HepG2 (cell line): Measurements from ENCODE around the gene EEF1AKMT3. TPM values are rescaled to one million over a fixed set of nuclear protein-coding genes. Genes with fewer than 3 reads are reported as not detected.

Source experiments
- CHD4 ChIP-seq: fragments of 200-600 bp; sonication (generic); IDR thresholded peaks from 2 replicates; pipeline ENCODE4 v1.7.0; 2017; ENCODE audit warnings: mild to moderate bottlenecking, low read length, borderline replicate concordance
- DBP ChIP-seq: sonication (generic); formaldehyde crosslinking; IDR thresholded peaks from 2 replicates; pipeline ENCODE4 v1.4.0; 2020; ENCODE audit warnings: missing genetic modification reagents; ENCODE audit errors: not compliant biosample characterization
- DDIT3 ChIP-seq: sonication (generic); formaldehyde crosslinking; IDR thresholded peaks from 2 replicates; pipeline ENCODE4 v1.4.0; 2020; ENCODE audit warnings: mild to moderate bottlenecking, missing genetic modification reagents
- DNMT1 ChIP-seq: sonication (generic); formaldehyde crosslinking; IDR thresholded peaks from 2 replicates; pipeline ENCODE4 v1.5.1; 2020; ENCODE audit warnings: mild to moderate bottlenecking, missing genetic modification reagents
- KDM2A ChIP-seq: sonication (generic); formaldehyde crosslinking; IDR thresholded peaks from 2 replicates; pipeline ENCODE4 v1.4.0; 2020; ENCODE audit warnings: low read depth, missing genetic modification reagents, borderline replicate concordance
- LCORL ChIP-seq, 2 experiments: fragments of 450-650 bp in 1 of 2; sonication (generic) in 1 of 2; formaldehyde crosslinking in 1 of 2; IDR thresholded peaks; 2 replicates each; pipeline versions ENCODE4 v1.5.0 to v1.6.1; 2017 to 2020; ENCODE audit warnings: antibody characterized with exemption in 1 of 2, missing genetic modification reagents in 1 of 2
- MAFF ChIP-seq: IDR thresholded peaks from 2 replicates; pipeline ENCODE4 v1.6.1; 2011; ENCODE audit warnings: low read depth, low read length, improper control_type of control experiment
- NONO ChIP-seq, 2 experiments: fragments of 450-650 bp in 1 of 2; sonication (generic) in 1 of 2; formaldehyde crosslinking in 1 of 2; IDR thresholded peaks in 1 of 2; conservative IDR thresholded peaks in 1 of 2; 2 replicates each; pipeline versions ENCODE4 v1.6.1 to v1.8.0; 2017 to 2022; ENCODE audit warnings: mild to moderate bottlenecking in 1 of 2, missing genetic modification reagents in 1 of 2, moderate library complexity in 1 of 2
- RBM22 ChIP-seq: fragments of 200-400 bp; formaldehyde crosslinking; optimal IDR thresholded peaks from 2 replicates; pipeline ENCODE3; 2017; ENCODE audit warnings: mild to moderate bottlenecking, low read length, moderate library complexity
- RFXANK ChIP-seq: IDR thresholded peaks from 2 replicates; pipeline ENCODE4 v1.6.1; 2016
- SOX6 ChIP-seq, 2 experiments: fragments of 450-650 bp in 1 of 2; sonication (generic) in 1 of 2; formaldehyde crosslinking in 1 of 2; IDR thresholded peaks; 2 replicates each; pipeline versions ENCODE4 v1.4.0 to v1.6.1; 2017 to 2020; ENCODE audit warnings: antibody characterized with exemption in 1 of 2, mild to moderate bottlenecking in 1 of 2, missing genetic modification reagents in 1 of 2
- THRA ChIP-seq: sonication (generic); formaldehyde crosslinking; IDR thresholded peaks from 2 replicates; pipeline ENCODE4 v1.4.0; 2020; ENCODE audit warnings: missing genetic modification reagents, borderline replicate concordance
- ZBED4 ChIP-seq: sonication (generic); formaldehyde crosslinking; IDR thresholded peaks from 2 replicates; pipeline ENCODE4 v1.4.0; 2020; ENCODE audit warnings: missing genetic modification reagents, borderline replicate concordance
- ZNF331 ChIP-seq: sonication (generic); formaldehyde crosslinking; IDR thresholded peaks from 2 replicates; pipeline ENCODE4 v1.4.0; 2020; ENCODE audit warnings: missing genetic modification reagents
- ZNF572 ChIP-seq: sonication (generic); formaldehyde crosslinking; IDR thresholded peaks from 2 replicates; pipeline ENCODE4 v1.5.1; 2020; ENCODE audit warnings: mild to moderate bottlenecking, missing genetic modification reagents
- ZNF580 ChIP-seq: IDR thresholded peaks from 2 replicates; pipeline ENCODE4 v1.6.1; 2016; ENCODE audit warnings: low read depth, borderline replicate concordance
- ZNF607 ChIP-seq: sonication (generic); formaldehyde crosslinking; IDR thresholded peaks from 2 replicates; pipeline ENCODE4 v1.5.1; 2020; ENCODE audit warnings: missing genetic modification reagents, mild to moderate bottlenecking, borderline replicate concordance
- ZNF713 ChIP-seq: sonication (generic); formaldehyde crosslinking; IDR thresholded peaks from 2 replicates; pipeline ENCODE4 v1.4.0; 2020; ENCODE audit warnings: mild to moderate bottlenecking, missing genetic modification reagents
- ZNF737 ChIP-seq: sonication (generic); formaldehyde crosslinking; IDR thresholded peaks from 2 replicates; pipeline ENCODE4 v1.5.0; 2020; ENCODE audit warnings: missing genetic modification reagents, mild to moderate bottlenecking, borderline replicate concordance
- ZNF839 ChIP-seq: sonication (generic); formaldehyde crosslinking; IDR thresholded peaks from 2 replicates; pipeline ENCODE4 v1.4.0; 2020; ENCODE audit warnings: missing genetic modification reagents, mild to moderate bottlenecking, borderline replicate concordance
- polyA plus RNA-seq, 8 experiments: library from polyadenylated mRNA; depleted of rRNA in 3 of 8; stranded (reverse) in 7 of 8; unstranded in 1 of 8; fragments of >200 nt; fragmentation: Illumina TruSeq in 4 of 8; extraction: Trizol in 4 of 8; gene quantifications; 2 replicates each; pipeline versions ENCODE4 v1.2.1 to v1.2.3, GENCODE V29; 2011 to 2016; ENCODE audit warnings: low read depth in 4 of 8, missing spikeins in 1 of 8, mixed read lengths in 1 of 8; ENCODE audit not compliant: insufficient read depth in 1 of 8
- total RNA-seq, 5 experiments: library from RNA; depleted of rRNA; stranded (reverse); fragments of >200 nt; fragmentation: Illumina TruSeq; extraction: Trizol; gene quantifications; 2 replicates each; pipeline ENCODE4 v1.2.3, GENCODE V29; 2016; ENCODE audit warnings: low read depth in 1 of 5

Gene EEF1AKMT3
- total and polyA plus RNA-seq, 2 of the 13 experiments (the other 11 are each of a cell fraction or from before 2014, with no cell fraction given), result 4.7 to 11.4 TPM

GRCh38 chr12:57771873-57772428 is 463 bp upstream of the EEF1AKMT3 start, which contains the start of gene METTL1 (continued):
- TF ChIP-seq ZNF737 (CRISPR knock-in tag), result no peak
- TF ChIP-seq ZNF580, result no peak
- peak; percentile 38; the same call in 1 of the 2 replicates for TF ChIP-seq ZBED4
- TF ChIP-seq DBP (CRISPR knock-in tag), result no peak
- peak; percentile 65; the same call in 1 of the 2 replicates for TF ChIP-seq LCORL (IDR thresholded peaks at IDR 0.05)
- TF ChIP-seq LCORL (CRISPR knock-in tag; IDR thresholded peaks at IDR 0.05), result peak; percentile 97
- TF ChIP-seq ZNF607 (CRISPR knock-in tag), result 0 out of 2 replicates have a peak, but pooled peaks have one; percentile 1
- TF ChIP-seq RBM22, result no peak
- no peak for TF ChIP-seq SOX6 (IDR thresholded peaks at IDR 0.05)
- peak; percentile 62 for TF ChIP-seq SOX6 (CRISPR knock-in tag; IDR thresholded peaks at IDR 0.05)
- peak; percentile 90 for TF ChIP-seq ZNF331 (CRISPR knock-in tag)
- TF ChIP-seq ZNF572, result no peak
- no peak for TF ChIP-seq ZNF713 (CRISPR knock-in tag)
- TF ChIP-seq MAFF, result no peak
- TF ChIP-seq CHD4, result no peak
- TF ChIP-seq DNMT1 (CRISPR knock-in tag), result no peak
- TF ChIP-seq ZNF839 (CRISPR knock-in tag), result no peak
- TF ChIP-seq RFXANK, result 0 out of 2 replicates have a peak, but pooled peaks have one; percentile 52
- peak; percentile 78; the same call in 1 of the 2 replicates for TF ChIP-seq KDM2A (CRISPR knock-in tag)
- no peak for TF ChIP-seq DDIT3 (CRISPR knock-in tag)
- TF ChIP-seq NONO (IDR thresholded peaks at IDR 0.05), result no peak
- peak; percentile 92 for TF ChIP-seq NONO (CRISPR knock-in tag; conservative IDR thresholded peaks at IDR 0.05)
- TF ChIP-seq THRA (CRISPR knock-in tag), result peak; percentile 16; the same call in 1 of the 2 replicates
